Measurements from ENCODE around the gene EHMT1. TPM values are rescaled to one million over a fixed set of nuclear protein-coding genes. Genes with fewer than 3 reads are reported as not detected.

Gene EHMT1
- total and polyA plus RNA-seq, 9 of the 15 experiments (the other 6 are each of a cell fraction or from before 2014, with no cell fraction given), result 2.2 to 76.0 (median 36.4) TPM

DNA sequence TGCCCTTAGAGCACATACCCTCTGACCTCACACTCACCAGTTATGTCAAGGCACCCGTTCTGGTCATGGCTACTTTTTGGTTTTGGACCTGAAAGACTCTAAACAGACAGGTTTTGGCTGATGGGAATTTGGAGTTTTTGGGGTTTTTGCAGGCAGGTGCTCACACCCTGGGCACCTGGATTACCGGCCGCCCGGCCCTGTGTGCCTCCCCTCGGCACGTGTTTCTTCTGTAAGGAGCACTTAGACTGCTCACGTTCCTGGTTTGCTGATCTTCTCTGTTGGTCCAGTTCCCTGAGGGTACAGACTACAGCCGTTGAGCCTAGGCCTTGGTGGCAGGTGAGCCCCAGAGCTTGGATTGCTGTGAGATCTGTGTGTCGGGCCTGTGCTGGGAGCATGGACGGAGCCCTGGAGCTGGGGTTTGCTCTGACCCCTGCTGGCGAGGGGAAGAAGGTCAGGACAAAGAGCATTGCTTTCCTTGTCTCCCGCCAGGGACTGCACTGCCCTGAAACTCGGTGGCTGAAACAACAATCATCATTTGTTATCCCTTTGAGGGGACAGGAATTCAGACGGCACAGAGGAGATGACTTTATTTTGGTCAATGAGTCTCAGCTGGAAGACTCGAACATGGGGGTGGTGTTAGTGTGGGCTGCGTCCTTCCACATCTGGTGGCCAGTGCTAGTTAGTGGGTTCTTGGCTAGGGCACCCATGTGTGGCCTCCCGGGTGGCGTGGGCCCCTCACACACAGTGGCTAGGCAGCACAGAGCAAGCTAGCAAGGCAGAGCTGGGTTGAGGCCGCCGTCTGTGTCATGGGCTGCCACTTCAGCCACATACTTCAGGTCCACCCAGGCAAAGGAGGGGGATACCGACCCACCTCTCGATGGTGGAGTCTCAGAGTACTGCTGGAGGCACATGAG, 76.4 kb downstream of the EHMT1 start (continued):
- TF ChIP-seq TAF9B (IDR thresholded peaks at IDR 0.05; ENCODE audit: partially characterized antibody), result no peak
- TF ChIP-seq, protein P1, sequence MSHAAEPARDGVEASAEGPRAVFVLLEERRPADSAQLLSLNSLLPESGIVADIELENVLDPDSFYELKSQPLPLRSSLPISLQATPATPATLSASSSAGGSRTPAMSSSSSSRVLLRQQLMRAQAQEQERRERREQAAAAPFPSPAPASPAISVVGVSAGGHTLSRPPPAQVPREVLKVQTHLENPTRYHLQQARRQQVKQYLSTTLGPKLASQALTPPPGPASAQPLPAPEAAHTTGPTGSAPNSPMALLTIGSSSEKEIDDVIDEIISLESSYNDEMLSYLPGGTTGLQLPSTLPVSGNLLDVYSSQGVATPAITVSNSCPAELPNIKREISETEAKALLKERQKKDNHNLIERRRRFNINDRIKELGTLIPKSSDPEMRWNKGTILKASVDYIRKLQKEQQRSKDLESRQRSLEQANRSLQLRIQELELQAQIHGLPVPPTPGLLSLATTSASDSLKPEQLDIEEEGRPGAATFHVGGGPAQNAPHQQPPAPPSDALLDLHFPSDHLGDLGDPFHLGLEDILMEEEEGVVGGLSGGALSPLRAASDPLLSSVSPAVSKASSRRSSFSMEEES (CRISPR knock-in tag; IDR thresholded peaks at IDR 0.05), result no peak
- peak; percentile 45; the same call in 1 of the 2 replicates for TF ChIP-seq MYC (IDR thresholded peaks at IDR 0.05; ENCODE audit: low read depth, low read length)
- no peak for TF ChIP-seq MYC (CRISPR knock-in tag; IDR thresholded peaks at IDR 0.05; ENCODE audit: borderline replicate concordance, low read depth)
- TF ChIP-seq TRIM28 (IDR thresholded peaks at IDR 0.05), result no peak
- TF ChIP-seq, protein P2, sequence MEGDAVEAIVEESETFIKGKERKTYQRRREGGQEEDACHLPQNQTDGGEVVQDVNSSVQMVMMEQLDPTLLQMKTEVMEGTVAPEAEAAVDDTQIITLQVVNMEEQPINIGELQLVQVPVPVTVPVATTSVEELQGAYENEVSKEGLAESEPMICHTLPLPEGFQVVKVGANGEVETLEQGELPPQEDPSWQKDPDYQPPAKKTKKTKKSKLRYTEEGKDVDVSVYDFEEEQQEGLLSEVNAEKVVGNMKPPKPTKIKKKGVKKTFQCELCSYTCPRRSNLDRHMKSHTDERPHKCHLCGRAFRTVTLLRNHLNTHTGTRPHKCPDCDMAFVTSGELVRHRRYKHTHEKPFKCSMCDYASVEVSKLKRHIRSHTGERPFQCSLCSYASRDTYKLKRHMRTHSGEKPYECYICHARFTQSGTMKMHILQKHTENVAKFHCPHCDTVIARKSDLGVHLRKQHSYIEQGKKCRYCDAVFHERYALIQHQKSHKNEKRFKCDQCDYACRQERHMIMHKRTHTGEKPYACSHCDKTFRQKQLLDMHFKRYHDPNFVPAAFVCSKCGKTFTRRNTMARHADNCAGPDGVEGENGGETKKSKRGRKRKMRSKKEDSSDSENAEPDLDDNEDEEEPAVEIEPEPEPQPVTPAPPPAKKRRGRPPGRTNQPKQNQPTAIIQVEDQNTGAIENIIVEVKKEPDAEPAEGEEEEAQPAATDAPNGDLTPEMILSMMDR (IDR thresholded peaks at IDR 0.05 in 2 of 3, conservative IDR thresholded peaks at IDR 0.05 in 1 of 3; ENCODE audit: insufficient read depth in 2 of 3, low read depth in 1 of 3, low read length in 3 of 3), result peak; percentile 89 to 92 (median 90)
- no peak for TF ChIP-seq RFX7 (CRISPR knock-in tag; IDR thresholded peaks at IDR 0.05)
- TF ChIP-seq MTF1 (CRISPR knock-in tag; IDR thresholded peaks at IDR 0.05; ENCODE audit: borderline replicate concordance), result no peak
- TF ChIP-seq NCOA2 (IDR thresholded peaks at IDR 0.05; ENCODE audit: partially characterized antibody in 2 of 2), result no peak
- TF ChIP-seq NRF1 (conservative IDR thresholded peaks at IDR 0.05 in 1 of 2, IDR thresholded peaks at IDR 0.05 in 1 of 2), result no peak
- TF ChIP-seq RBM25 (IDR thresholded peaks at IDR 0.05; ENCODE audit: low read depth, low read length, severe bottlenecking), result no peak
- TF ChIP-seq, protein P3, sequence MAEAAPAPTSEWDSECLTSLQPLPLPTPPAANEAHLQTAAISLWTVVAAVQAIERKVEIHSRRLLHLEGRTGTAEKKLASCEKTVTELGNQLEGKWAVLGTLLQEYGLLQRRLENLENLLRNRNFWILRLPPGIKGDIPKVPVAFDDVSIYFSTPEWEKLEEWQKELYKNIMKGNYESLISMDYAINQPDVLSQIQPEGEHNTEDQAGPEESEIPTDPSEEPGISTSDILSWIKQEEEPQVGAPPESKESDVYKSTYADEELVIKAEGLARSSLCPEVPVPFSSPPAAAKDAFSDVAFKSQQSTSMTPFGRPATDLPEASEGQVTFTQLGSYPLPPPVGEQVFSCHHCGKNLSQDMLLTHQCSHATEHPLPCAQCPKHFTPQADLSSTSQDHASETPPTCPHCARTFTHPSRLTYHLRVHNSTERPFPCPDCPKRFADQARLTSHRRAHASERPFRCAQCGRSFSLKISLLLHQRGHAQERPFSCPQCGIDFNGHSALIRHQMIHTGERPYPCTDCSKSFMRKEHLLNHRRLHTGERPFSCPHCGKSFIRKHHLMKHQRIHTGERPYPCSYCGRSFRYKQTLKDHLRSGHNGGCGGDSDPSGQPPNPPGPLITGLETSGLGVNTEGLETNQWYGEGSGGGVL (CRISPR knock-in tag; IDR thresholded peaks at IDR 0.05), result no peak
- TF ChIP-seq CREB1 (IDR thresholded peaks at IDR 0.05), result no peak
- TF ChIP-seq CREB1 (CRISPR knock-in tag; IDR thresholded peaks at IDR 0.05), result no peak
- peak in 1 of 3 experiments; percentile 36 for TF ChIP-seq YY1 (IDR thresholded peaks at IDR 0.05; ENCODE audit: borderline replicate concordance in 1 of 3, control insufficient read depth in 1 of 3, extremely low read depth in 1 of 3, insufficient read depth in 3 of 3, insufficient read length in 1 of 3, insufficient replicate concordance in 2 of 3, low read depth in 1 of 3, low read length in 2 of 3)
- TF ChIP-seq ZNF707 (CRISPR knock-in tag; conservative IDR thresholded peaks at IDR 0.05), result no peak
- TF ChIP-seq YBX1 (IDR thresholded peaks at IDR 0.05), result no peak
- TF ChIP-seq, protein P4, sequence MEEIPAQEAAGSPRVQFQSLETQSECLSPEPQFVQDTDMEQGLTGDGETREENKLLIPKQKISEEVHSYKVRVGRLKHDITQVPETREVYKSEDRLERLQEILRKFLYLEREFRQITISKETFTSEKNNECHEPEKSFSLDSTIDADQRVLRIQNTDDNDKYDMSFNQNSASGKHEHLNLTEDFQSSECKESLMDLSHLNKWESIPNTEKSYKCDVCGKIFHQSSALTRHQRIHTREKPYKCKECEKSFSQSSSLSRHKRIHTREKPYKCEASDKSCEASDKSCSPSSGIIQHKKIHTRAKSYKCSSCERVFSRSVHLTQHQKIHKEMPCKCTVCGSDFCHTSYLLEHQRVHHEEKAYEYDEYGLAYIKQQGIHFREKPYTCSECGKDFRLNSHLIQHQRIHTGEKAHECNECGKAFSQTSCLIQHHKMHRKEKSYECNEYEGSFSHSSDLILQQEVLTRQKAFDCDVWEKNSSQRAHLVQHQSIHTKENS (CRISPR knock-in tag; IDR thresholded peaks at IDR 0.05), result no peak
- no peak for TF ChIP-seq MAFG (tag; conservative IDR thresholded peaks at IDR 0.05)
- no peak for TF ChIP-seq SAP30 (IDR thresholded peaks at IDR 0.05; ENCODE audit: borderline replicate concordance, insufficient read depth, low read depth, low read length, poor library complexity, severe bottlenecking)
